Small intestine (tissue), 7 donors: Measurements from ENCODE around the gene DUS1L. TPM values are rescaled to one million over a fixed set of nuclear protein-coding genes. Genes with fewer than 3 reads are reported as not detected.

Experiments
- DNase-seq, 2 donors: peaks; one replicate each; pipeline versions ENCODE4 v3.0.0 to v3.0.0-alpha.2; 2013
- FAIRE-seq: peaks from 2 replicates; lab custom pipeline; 2012; peaks lifted over from hg19 to GRCh38; lab: Jason Lieb, UNC
- H3K27ac ChIP-seq, 3 donors: one replicate each; pipeline ENCODE4 v1.5.1; 2013; ENCODE audit warnings: low read length in 2 of 3, mild to moderate bottlenecking in 2 of 3, control low read depth in 1 of 3, inconsistent platforms in 1 of 3, low read depth in 1 of 3, moderate library complexity in 1 of 3
- H3K27me3 ChIP-seq, 3 donors: one replicate each; pipeline ENCODE4 v1.6.1; 2013; ENCODE audit warnings: low read length in 3 of 3, inconsistent platforms in 1 of 3; ENCODE audit not compliant: control insufficient read depth in 3 of 3, insufficient read depth in 3 of 3
- H3K36me3 ChIP-seq, 3 donors: one replicate each; pipeline ENCODE4 v1.6.1; 2013; ENCODE audit warnings: low read length in 3 of 3, inconsistent platforms in 1 of 3, low read depth in 1 of 3, mild to moderate bottlenecking in 1 of 3, moderate library complexity in 1 of 3; ENCODE audit not compliant: control insufficient read depth in 3 of 3, insufficient read depth in 2 of 3
- H3K4me1 ChIP-seq, 3 donors: one replicate each; pipeline ENCODE4 v1.6.1; 2013; ENCODE audit warnings: low read length in 2 of 3, inconsistent platforms in 1 of 3, low read depth in 1 of 3, mild to moderate bottlenecking in 1 of 3, moderate library complexity in 1 of 3; ENCODE audit not compliant: control insufficient read depth in 3 of 3, insufficient read depth in 2 of 3
- H3K4me3 ChIP-seq, 3 donors: one replicate each; pipeline ENCODE4 v1.5.1; 2013; ENCODE audit warnings: low read length in 3 of 3, control low read depth in 1 of 3, inconsistent platforms in 1 of 3, low read depth in 1 of 3, mild to moderate bottlenecking in 1 of 3, moderate library complexity in 1 of 3
- H3K9me3 ChIP-seq, 2 donors: one replicate each; pipeline ENCODE4 v1.6.1; 2013; ENCODE audit warnings: low read depth in 1 of 2, low read length in 1 of 2; ENCODE audit not compliant: control insufficient read depth in 2 of 2, insufficient read depth in 1 of 2
- WGBS, 3 donors: extraction: QIAGEN DNeasy Blood & Tissue Kit; methylation state at CpG; one replicate each; pipeline ENCODE4 v1.1.7; 2013; 5-methylcytosine and 5-hydroxymethylcytosine counted together
- polyA plus RNA-seq, 4 donors: library from polyadenylated mRNA; stranded (reverse) in 3 of 4; unstranded in 1 of 4; fragments of 200-250 nt in 3 of 4; fragments of 120-200 nt in 1 of 4; gene quantifications; one replicate each; pipeline versions ENCODE4 v1.2.1 to v1.2.3, GENCODE V29; 2013
- donor health status: healthy with polysubstance abuse.
- donor health status: control.
- donor health status: control.
- donor health status: Bipolar disorder and iron deficiency.
- donor health status: healthy.

The DUS1L gene
- polyA plus RNA-seq, 4 donors = 86.6 to 170 (median 127) TPM

- WGBS, 3 donors = 91 to 92% (median 92%) methylated on average over 39 of the region's 39 CpGs
- Histone ChIP-seq H3K27me3 (no peaks in the 10 kb centered on the region), H3K9me3 (no peaks in the 10 kb centered on the region), H3K4me3 (no peak overlapping the region), H3K27ac (no peak overlapping the region), H3K4me1 (no peaks in the 10 kb centered on the region), H3K36me3 (peaks cover 35 to 100% (median 47%) of the 10 kb centered on the region in 3 donors)
- FAIRE-seq = no peak
- no peak for DNase-seq
Measured at GRCh38 chr17:82086941-82087906, 21.6 kb upstream of the DUS1L start.

DNA sequence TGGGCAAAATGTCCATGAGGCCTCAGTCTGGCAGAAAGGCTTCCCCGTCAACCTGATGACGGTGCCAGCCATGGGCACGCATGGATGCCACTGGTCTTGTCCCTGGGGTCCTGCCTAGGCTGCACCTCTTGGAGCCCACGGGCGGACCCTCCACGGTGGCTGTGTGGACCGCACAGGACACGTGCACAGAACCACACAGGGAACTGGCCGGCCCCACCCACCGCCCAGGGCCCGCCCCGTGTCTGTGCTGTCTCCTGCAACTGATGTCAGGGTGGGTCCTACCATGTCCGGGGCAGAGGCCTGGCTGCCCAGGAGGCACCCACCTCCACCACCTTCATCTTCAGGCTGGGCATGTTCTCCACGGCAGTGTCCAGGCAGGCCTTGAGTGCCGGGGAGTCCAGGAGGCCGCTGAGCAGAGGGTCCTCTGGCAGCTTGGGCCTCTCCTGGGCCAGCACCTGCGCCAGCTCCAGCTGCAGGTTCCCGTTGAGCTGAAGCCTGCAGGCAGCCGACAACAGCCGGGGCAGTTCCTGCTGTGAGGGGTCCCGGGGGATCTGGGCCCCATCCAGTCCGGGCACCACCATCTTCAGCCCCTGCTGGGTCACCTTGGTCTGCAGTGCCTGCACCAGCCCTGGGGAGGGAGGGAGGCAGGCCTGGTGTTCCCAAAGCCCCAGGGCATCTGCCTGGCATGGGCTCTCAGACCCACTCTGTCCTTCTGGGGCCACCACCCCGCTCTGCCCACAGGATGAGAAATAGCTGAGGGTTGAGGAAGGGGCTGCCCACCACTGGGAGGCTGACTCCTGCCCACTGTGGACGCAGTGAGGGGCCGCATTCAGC lies 20.5 kb upstream of the DUS1L start:
- Histone ChIP-seq H3K4me1 (no peaks in the 10 kb centered on the region), H3K4me3 (no peak overlapping the region), H3K36me3 (peaks cover 36 to 98% (median 46%) of the 10 kb centered on the region in 3 donors), H3K27ac (no peak overlapping the region), H3K27me3 (no peaks in the 10 kb centered on the region), H3K9me3 (no peaks in the 10 kb centered on the region)
- FAIRE-seq = no peak
- WGBS, 3 donors = 91 to 93% (median 92%) methylated on average over 19 to 25 of the region's 25 CpGs
- no peak for DNase-seq

GRCh38 chr17:82085031-82085861 lies 19.6 kb upstream of the DUS1L start:
- no peak for FAIRE-seq
- Histone ChIP-seq H3K4me1 (no peaks in the 10 kb centered on the region), H3K27ac (no peak overlapping the region), H3K27me3 (no peaks in the 10 kb centered on the region), H3K4me3 (no peak overlapping the region), H3K36me3 (peaks cover 39 to 98% (median 48%) of the 10 kb centered on the region in 3 donors), H3K9me3 (no peaks in the 10 kb centered on the region)
- no peak for DNase-seq
- 89 to 93% (median 91%) methylated on average over 33 to 49 of the region's 49 CpGs for WGBS, 3 donors

GRCh38 chr17:82084373-82085030 lies 18.9 kb upstream of the DUS1L start:
- Histone ChIP-seq H3K9me3 (no peaks in the 10 kb centered on the region), H3K27me3 (no peaks in the 10 kb centered on the region), H3K4me1 (no peaks in the 10 kb centered on the region), H3K27ac (no peak overlapping the region), H3K4me3 (no peak overlapping the region), H3K36me3 (peaks cover 40 to 98% (median 48%) of the 10 kb centered on the region in 3 donors)
- DNase-seq (no peak), FAIRE-seq (no peak)
- WGBS, 3 donors = 93 to 94% (median 94%) methylated on average over 29 to 31 of the region's 31 CpGs

DNA sequence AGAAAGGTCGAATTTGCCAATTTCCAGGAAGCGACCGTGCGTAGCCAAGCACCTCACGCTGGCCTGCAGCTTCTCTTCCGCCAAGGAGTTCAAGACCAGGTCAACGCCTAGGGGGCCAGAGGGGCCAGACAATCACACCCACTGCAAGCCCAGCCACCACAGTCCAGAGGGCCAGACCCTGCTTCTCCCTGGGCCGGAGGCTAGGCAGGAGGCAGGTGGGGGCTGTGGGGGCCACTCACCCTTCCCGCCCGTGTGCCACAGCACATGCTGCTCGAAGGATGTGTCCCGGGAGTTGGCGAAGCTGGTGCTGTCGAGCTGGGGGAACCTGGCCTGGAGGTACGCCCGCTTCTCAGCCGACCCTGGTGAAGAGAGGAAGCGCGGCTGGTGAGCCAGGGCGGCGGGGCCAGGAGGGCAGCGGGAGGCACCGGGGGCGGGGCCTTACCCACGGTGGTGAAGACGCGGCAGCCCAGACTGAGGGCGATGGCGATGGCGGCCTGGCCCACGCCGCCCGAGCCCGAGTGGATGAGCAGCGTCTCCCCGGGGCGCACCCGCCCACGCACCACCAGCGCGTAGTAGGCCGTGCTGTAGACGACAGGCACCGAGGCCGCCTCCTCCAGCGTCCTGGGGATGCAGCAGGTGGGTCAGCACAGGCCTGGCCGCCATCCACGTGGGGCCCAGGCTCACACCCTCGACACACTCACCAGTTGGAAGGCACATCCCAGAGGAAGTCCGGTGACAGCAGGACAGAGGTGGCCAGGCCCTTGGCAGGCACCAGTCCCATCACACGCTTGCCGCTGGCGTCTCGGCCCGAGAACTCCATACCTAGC lies 18.1 kb upstream of the DUS1L start:
- Histone ChIP-seq H3K27me3 (no peaks in the 10 kb centered on the region), H3K36me3 (peaks cover 40 to 97% (median 50%) of the 10 kb centered on the region in 3 donors), H3K4me3 (no peak overlapping the region), H3K9me3 (no peaks in the 10 kb centered on the region), H3K4me1 (no peaks in the 10 kb centered on the region), H3K27ac (no peak overlapping the region)
- 94 to 96% (median 94%) methylated on average over 46 to 55 of the region's 55 CpGs for WGBS, 3 donors
- no peak for DNase-seq
- no peak for FAIRE-seq

GRCh38 chr17:82083009-82083408 lies 17.4 kb upstream of the DUS1L start:
- Histone ChIP-seq H3K27ac (no peak overlapping the region), H3K9me3 (no peaks in the 10 kb centered on the region), H3K4me1 (no peaks in the 10 kb centered on the region), H3K36me3 (peaks cover 43 to 97% (median 50%) of the 10 kb centered on the region in 3 donors), H3K4me3 (no peak overlapping the region), H3K27me3 (no peaks in the 10 kb centered on the region)
- 93 to 95% (median 95%) methylated on average over 24 of the region's 24 CpGs for WGBS, 3 donors
- FAIRE-seq (no peak), DNase-seq (no peak)

DNA sequence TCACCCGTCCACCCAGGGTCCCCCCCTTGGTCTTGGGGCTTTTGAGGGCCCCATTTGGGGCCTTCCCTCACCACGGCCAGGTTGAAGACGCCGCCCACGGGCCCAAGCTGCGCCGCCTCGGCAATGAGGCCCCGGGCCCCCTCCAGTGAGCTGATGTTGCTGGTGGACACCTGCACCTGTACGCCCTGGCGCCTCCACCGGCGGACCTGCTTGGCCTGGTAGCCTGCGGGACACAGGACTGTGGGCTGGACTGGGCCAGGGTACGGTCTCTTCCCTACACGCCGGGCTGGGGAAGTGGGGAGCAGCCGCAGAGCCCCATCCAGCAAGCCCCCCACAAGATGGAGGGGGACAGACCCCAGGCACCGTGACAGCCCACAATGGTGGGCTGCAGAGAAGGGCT lies 16.9 kb upstream of the DUS1L start:
- DNase-seq (no peak), FAIRE-seq (no peak)
- Histone ChIP-seq H3K27ac (no peak overlapping the region), H3K4me3 (no peak overlapping the region), H3K27me3 (no peaks in the 10 kb centered on the region), H3K9me3 (no peaks in the 10 kb centered on the region), H3K36me3 (peaks cover 44 to 97% (median 48%) of the 10 kb centered on the region in 3 donors), H3K4me1 (no peaks in the 10 kb centered on the region)
- 91 to 93% (median 92%) methylated on average over 18 to 19 of the region's 19 CpGs for WGBS, 3 donors
